GM12801 (cell line): Measurements from ENCODE around the gene AVPI1.

ENCODE experiments used
- TF ChIP-seq, protein P1 (sequence below): IDR thresholded peaks from one replicate; pipeline ENCODE4 v1.5.1; 2011; ENCODE audit warnings: control low read depth; ENCODE audit not compliant: insufficient read length; ENCODE audit errors: extremely low read depth

Gene AVPI1

GRCh38 chr10:97726636-97727178 lies 39.7 kb upstream of the AVPI1 start:
- TF ChIP-seq, protein P1, sequence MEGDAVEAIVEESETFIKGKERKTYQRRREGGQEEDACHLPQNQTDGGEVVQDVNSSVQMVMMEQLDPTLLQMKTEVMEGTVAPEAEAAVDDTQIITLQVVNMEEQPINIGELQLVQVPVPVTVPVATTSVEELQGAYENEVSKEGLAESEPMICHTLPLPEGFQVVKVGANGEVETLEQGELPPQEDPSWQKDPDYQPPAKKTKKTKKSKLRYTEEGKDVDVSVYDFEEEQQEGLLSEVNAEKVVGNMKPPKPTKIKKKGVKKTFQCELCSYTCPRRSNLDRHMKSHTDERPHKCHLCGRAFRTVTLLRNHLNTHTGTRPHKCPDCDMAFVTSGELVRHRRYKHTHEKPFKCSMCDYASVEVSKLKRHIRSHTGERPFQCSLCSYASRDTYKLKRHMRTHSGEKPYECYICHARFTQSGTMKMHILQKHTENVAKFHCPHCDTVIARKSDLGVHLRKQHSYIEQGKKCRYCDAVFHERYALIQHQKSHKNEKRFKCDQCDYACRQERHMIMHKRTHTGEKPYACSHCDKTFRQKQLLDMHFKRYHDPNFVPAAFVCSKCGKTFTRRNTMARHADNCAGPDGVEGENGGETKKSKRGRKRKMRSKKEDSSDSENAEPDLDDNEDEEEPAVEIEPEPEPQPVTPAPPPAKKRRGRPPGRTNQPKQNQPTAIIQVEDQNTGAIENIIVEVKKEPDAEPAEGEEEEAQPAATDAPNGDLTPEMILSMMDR = no peak

GRCh38 chr10:97724341-97724941 lies 37.4 kb upstream of the AVPI1 start:
- TF ChIP-seq, protein P1 = no peak

DNA sequence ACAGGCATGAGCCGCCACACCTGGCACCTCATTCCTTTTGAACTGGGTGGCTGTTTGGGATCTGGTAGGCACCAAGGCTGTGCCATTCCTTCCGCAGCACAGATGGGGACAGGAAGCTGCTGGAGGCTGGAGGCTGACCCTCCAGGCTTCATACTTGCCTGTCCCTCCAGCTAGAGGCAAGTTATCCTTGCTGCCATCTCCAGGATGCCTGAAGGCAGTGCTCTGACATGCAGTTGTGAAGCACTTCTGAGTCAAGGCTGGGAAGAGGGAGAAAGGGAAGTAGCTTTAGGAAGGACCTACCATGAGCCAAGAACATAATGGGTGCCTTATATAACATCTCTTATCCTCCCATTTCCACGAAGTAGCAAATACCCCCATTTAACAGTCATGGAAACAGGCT lies 36.0 kb upstream of the AVPI1 start:
- TF ChIP-seq, protein P1 = no peak

GRCh38 chr10:97721871-97722780 lies 35.1 kb upstream of the AVPI1 start:
- TF ChIP-seq, protein P1 = no peak

DNA sequence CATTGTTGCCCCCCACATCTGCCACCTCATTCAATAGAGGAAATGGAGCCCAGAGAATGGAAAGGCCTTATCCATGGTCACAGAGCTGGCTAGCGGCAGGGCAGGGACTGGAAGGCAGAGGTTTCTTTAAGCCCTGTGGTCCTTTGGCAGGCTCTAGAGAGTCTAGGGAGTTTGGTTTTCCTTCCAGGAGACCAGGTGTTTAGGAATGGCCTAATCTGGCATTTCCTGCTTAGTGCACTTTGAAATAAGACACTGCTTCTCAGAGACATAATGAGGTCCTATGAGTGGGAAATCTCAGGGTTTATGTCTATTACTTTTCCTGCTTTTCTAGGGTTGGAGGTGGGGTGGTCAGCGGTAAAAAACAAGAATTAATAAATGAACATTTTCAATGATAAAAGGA lies 32.6 kb upstream of the AVPI1 start:
- TF ChIP-seq, protein P1 = no peak

DNA sequence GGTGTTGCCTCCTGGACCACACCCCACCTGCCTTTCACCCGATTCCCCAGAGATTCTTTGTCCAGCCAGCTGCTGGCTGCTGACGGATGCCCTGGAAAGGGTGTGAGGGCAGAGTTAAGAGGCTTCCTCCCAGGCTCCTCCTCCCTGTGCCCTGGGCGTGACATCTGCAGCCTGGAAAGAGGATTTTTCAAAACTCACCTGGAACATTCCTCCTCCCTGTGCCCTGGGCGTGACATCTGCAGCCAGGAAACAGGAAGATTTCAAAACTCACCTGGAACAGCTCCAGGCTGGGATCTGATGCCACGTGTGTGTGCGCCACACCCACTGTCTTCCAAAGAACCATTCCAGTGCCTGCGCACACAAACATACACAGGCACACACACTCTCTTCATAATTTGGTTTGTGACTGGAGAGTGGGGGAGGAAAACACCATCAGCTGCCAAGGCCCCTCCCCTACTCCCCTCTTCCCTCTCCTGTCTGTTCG lies 31.7 kb upstream of the AVPI1 start:
- TF ChIP-seq, protein P1 = no peak

DNA sequence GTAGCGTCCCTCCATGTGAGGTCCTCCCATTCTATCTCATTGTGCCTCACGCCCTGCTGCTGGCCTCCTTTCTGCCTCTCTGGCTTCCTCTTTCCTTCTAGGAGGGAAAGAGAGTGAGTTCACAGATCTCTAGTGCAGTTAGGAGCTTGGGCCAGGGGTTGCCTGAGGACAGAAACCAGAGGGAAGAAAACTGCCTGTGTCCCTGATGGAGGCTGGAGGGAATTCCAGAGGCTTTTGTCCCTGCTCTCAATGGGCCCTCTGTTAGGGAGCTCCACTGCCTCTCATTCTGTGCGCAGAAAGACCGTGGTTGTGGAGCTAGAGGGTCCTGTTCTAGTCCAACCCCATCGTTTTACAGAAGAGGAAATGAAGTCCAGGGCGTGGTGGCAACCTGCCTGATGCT lies 31.1 kb upstream of the AVPI1 start:
- TF ChIP-seq, protein P1 = no peak
